Activated CD4-positive, alpha-beta T cell treated with anti-CD3 and anti-CD28 coated beads for 24 hours (primary cell): ENCODE results near the gene IGSF11.
"Not testable (repeated sequence)": the region's sequence is repeated elsewhere in the genome, so short reads cannot be mapped to it uniquely, and the experiment has no call there.

Experiments
- DNase-seq, 2 donors: peaks; one replicate each; pipeline ENCODE4 v3.0.0-alpha.2; 2020; ENCODE audit warnings: low read depth in 2 of 2

The IGSF11 gene

GRCh38 chr3:118990823-118991560, 43.7 kb downstream of the IGSF11 start:
- DNase-seq: no peak

GRCh38 chr3:118988198-118989130, 46.2 kb downstream of the IGSF11 start:
- no peak for DNase-seq

- DNase-seq: no peak
These were observed 47.2 kb downstream of the IGSF11 start for GRCh38 chr3:118987477-118987876.

- DNase-seq: no peak
These were observed 47.9 kb downstream of the IGSF11 start for GRCh38 chr3:118986734-118987133.

GRCh38 chr3:118984699-118985098, 49.9 kb downstream of the IGSF11 start:
- no peak for DNase-seq

- no peak for DNase-seq
These were observed 53.0 kb downstream of the IGSF11 start for GRCh38 chr3:118981494-118982134.

GRCh38 chr3:118980832-118981231, 53.8 kb downstream of the IGSF11 start:
- no peak for DNase-seq

GRCh38 chr3:118978393-118978758, 56.3 kb downstream of the IGSF11 start:
- no peak for DNase-seq

GRCh38 chr3:118977671-118978392, 56.8 kb downstream of the IGSF11 start:
- no peak for DNase-seq

GRCh38 chr3:118977118-118977517, 57.5 kb downstream of the IGSF11 start:
- no peak for DNase-seq

GRCh38 chr3:118975476-118975875, 59.2 kb downstream of the IGSF11 start:
- DNase-seq: not testable (repeated sequence)

- no peak for DNase-seq
These were observed 60.1 kb downstream of the IGSF11 start for GRCh38 chr3:118974356-118975097.

GRCh38 chr3:118973050-118973449, 61.6 kb downstream of the IGSF11 start:
- no peak for DNase-seq

- no peak for DNase-seq
These were observed 63.8 kb downstream of the IGSF11 start for GRCh38 chr3:118970819-118971218.

- no peak for DNase-seq
These were observed 66.0 kb downstream of the IGSF11 start for GRCh38 chr3:118968640-118969039.

- no peak for DNase-seq
These were observed 66.5 kb downstream of the IGSF11 start for GRCh38 chr3:118968111-118968510.

GRCh38 chr3:118966700-118967099, 67.9 kb downstream of the IGSF11 start:
- no peak for DNase-seq

- no peak for DNase-seq
These were observed 70.9 kb downstream of the IGSF11 start for GRCh38 chr3:118963711-118964110.

- DNase-seq: no peak
These were observed 73.7 kb downstream of the IGSF11 start for GRCh38 chr3:118960876-118961450.

GRCh38 chr3:118955914-118956556, 78.6 kb downstream of the IGSF11 start:
- DNase-seq: no peak
